Measurements from ENCODE around the gene FAT3. TPM values are rescaled to one million over a fixed set of nuclear protein-coding genes. Genes with fewer than 3 reads are reported as not detected.

FAT3 gene
- 0.23 to 0.69 TPM (median 0.52 TPM) in 3 replicates for polyA plus RNA-seq
- polyA plus RNA-seq (2011; ENCODE audit: low read depth) = not detected
- polyA plus RNA-seq (2011; cell fraction: cytosol; rRNA removed) = 0.64 and 0.92 TPM in 2 replicates
- polyA plus RNA-seq (2011; cell fraction: nucleus; rRNA removed) = 0.74 and 1.2 TPM in 2 replicates
- 0.76 TPM in 1 of 2 replicates, not detected in the other for polyA plus RNA-seq (2012; ENCODE audit: low replicate concordance)
- 0.10 to 4.2 TPM (median 1.9 TPM) in 3 replicates for polyA minus RNA-seq
- not detected for polyA minus RNA-seq (2011; cell fraction: cytosol; rRNA and poly(A)+ RNA removed)
- polyA minus RNA-seq (2011; cell fraction: nucleus; rRNA and poly(A)+ RNA removed) = 1.4 and 1.9 TPM in 2 replicates

DNA sequence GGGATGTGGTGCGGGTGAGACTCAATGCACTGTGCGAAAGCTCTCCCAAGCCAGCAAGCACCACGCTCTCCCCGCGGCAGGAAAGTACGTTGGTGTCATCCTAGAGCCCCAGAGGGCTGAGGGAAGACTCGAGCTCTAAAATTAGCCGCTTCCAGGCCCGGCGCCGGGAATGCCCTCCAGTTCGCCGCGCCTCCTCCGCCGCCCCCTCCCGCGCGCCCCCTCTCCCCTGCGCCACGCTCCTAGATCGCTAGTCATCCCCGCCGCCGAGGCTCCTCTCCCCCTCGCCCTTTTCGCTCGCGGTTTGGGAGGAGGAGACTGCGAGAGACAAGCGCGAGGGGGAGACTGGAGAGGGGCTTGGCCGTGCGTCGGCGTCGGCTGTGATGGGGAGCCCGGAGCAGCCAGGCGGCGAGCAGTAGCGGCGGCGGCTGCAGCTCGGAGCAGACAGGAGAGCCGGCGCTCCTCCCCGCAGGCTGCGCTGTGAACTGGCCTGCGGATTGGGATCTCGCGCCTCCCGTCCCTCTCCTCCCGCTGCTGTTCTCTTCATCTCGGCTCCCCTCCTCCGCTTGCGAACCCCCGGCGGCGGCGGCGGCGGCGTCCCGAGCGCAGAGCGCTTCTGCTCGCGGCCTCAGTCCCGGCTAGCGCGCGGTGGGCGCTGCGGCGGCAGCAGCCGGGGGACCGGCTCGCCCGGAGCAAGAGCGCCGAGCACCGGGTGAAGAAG is at the start of gene FAT3:
TSS of gene FAT3 (plus strand) at position 412 of the 718 bp plus-strand sequence. CDS start 127,295 bp downstream, outside the sequence.
- dilution Hi-C loops (cut with MboI; ENCODE audit: extremely low pct_ligation_motif_present, low sequenced_read_pairs) = no loop called here
- DNase-seq (ENCODE audit: low read depth, low spot score) = no peak
- peak within 1 kb of the TSS; percentile 51 for H3K4me2 ChIP-seq (ENCODE audit: control insufficient read depth, extremely low read depth, insufficient read depth, low read depth, low read length)

DNA sequence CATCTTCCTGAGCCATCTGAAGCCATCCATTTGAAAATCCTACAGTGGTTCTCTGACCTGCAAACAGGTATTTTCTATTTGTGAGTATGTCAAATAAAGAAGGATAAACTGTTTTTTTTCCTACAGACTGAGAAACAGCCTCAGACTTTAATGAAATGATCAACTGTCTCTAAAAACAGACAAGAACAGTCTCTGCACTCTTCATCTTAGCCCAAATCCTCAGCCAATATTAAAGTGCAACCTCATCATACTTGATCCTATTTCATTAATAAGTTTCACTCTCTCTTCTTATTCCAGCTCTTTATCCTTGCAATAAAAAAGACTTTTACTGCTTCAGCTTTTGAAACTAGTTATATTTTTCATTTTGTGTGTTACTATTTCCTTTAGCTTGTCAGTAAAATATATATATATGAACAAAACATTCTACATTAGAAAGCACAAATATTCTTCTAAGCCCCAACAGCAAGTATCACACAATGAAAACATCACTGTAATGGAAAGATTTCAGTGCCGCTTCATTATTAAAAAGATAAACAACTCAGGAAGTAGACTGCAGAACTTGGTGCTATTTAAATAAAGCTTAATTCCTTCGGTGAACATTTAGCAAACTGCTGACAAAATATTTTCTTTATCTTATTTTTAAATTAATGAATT is 45.5 kb upstream of the FAT3 start:
- Histone ChIP-seq H3K9ac (ENCODE audit: control insufficient read depth, extremely low read depth, insufficient read depth, low read length) (no peak overlapping the region), H3K4me1 (ENCODE audit: control insufficient read depth, extremely low read depth, insufficient read depth, low read length) (no peaks in the 10 kb centered on the region), H3K9me1 (ENCODE audit: control insufficient read depth, extremely low read depth, insufficient read depth, low read length) (no peaks in the 10 kb centered on the region), H3K27ac (ENCODE audit: control insufficient read depth, insufficient read depth, low read length) (no peak overlapping the region), H2AFZ (ENCODE audit: control insufficient read depth, low read length) (no peak overlapping the region), H3K4me3 (ENCODE audit: control insufficient read depth in 2 of 3, extremely low read depth in 1 of 3, insufficient read depth in 2 of 3, low read depth in 1 of 3, low read length in 3 of 3) (no peak overlapping the region), H3K36me3 (ENCODE audit: control insufficient read depth in 2 of 2, extremely low read depth in 1 of 2, insufficient read depth in 2 of 2, low read length in 2 of 2) (no peaks in the 10 kb centered on the region), H3K79me2 (ENCODE audit: control insufficient read depth, insufficient read depth, low read length) (no peaks in the 10 kb centered on the region), H3K27me3 (ENCODE audit: control insufficient read depth, extremely low read depth, insufficient read depth, low read length) (no peaks in the 10 kb centered on the region), H3K4me2 (ENCODE audit: control insufficient read depth, extremely low read depth, insufficient read depth, low read depth, low read length) (no peak overlapping the region), H3K9me3 (ENCODE audit: control insufficient read depth, low read depth, low read length) (no peaks in the 10 kb centered on the region), H4K20me1 (ENCODE audit: control insufficient read depth, extremely low read depth, insufficient read depth, low read length) (no peaks in the 10 kb centered on the region)
- dilution Hi-C loops (cut with MboI; ENCODE audit: extremely low pct_ligation_motif_present, low sequenced_read_pairs) = no loop called here
- TF ChIP-seq EZH2 (IDR thresholded peaks at IDR 0.05; ENCODE audit: low read length) = no peak
- TF ChIP-seq, protein P1, sequence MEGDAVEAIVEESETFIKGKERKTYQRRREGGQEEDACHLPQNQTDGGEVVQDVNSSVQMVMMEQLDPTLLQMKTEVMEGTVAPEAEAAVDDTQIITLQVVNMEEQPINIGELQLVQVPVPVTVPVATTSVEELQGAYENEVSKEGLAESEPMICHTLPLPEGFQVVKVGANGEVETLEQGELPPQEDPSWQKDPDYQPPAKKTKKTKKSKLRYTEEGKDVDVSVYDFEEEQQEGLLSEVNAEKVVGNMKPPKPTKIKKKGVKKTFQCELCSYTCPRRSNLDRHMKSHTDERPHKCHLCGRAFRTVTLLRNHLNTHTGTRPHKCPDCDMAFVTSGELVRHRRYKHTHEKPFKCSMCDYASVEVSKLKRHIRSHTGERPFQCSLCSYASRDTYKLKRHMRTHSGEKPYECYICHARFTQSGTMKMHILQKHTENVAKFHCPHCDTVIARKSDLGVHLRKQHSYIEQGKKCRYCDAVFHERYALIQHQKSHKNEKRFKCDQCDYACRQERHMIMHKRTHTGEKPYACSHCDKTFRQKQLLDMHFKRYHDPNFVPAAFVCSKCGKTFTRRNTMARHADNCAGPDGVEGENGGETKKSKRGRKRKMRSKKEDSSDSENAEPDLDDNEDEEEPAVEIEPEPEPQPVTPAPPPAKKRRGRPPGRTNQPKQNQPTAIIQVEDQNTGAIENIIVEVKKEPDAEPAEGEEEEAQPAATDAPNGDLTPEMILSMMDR (optimal IDR thresholded peaks at IDR 0.05 in 1 of 3, IDR thresholded peaks at IDR 0.05 in 1 of 3, conservative IDR thresholded peaks at IDR 0.05 in 1 of 3; ENCODE audit: extremely low read depth in 1 of 3, insufficient read depth in 2 of 3, low read length in 3 of 3) = no peak
- FAIRE-seq (no peak), DNase-seq (ENCODE audit: low read depth, low spot score) (no peak)

More for the DNA sequence above, at the start of gene FAT3:
- no peak within 1 kb of the TSS for H3K9ac ChIP-seq (ENCODE audit: control insufficient read depth, extremely low read depth, insufficient read depth, low read length)
- peak within 1 kb of the TSS; percentile 5 to 42 (median 27) for H3K4me3 ChIP-seq (ENCODE audit: control insufficient read depth in 2 of 3, extremely low read depth in 1 of 3, insufficient read depth in 2 of 3, low read depth in 1 of 3, low read length in 3 of 3)
- H3K9me1 ChIP-seq (ENCODE audit: control insufficient read depth, extremely low read depth, insufficient read depth, low read length) = no peaks in the 10 kb centered on the region
- no peaks in the 10 kb centered on the region for H3K79me2 ChIP-seq (ENCODE audit: control insufficient read depth, insufficient read depth, low read length)
- peaks cover 2% of the 10 kb centered on the region for H3K4me1 ChIP-seq (ENCODE audit: control insufficient read depth, extremely low read depth, insufficient read depth, low read length)
- H3K27ac ChIP-seq (ENCODE audit: control insufficient read depth, insufficient read depth, low read length) = no peak within 1 kb of the TSS
- H3K36me3 ChIP-seq (ENCODE audit: control insufficient read depth in 2 of 2, extremely low read depth in 1 of 2, insufficient read depth in 2 of 2, low read length in 2 of 2) = no peaks in the 10 kb centered on the region
- H4K20me1 ChIP-seq (ENCODE audit: control insufficient read depth, extremely low read depth, insufficient read depth, low read length) = no peaks in the 10 kb centered on the region
- H3K9me3 ChIP-seq (ENCODE audit: control insufficient read depth, low read depth, low read length) = no peaks in the 10 kb centered on the region
- H2AFZ ChIP-seq (ENCODE audit: control insufficient read depth, low read length) = peak within 1 kb of the TSS; percentile 19
- FAIRE-seq = no peak
- H3K27me3 ChIP-seq (ENCODE audit: control insufficient read depth, extremely low read depth, insufficient read depth, low read length) = peaks cover 62% of the 10 kb centered on the region
- TF ChIP-seq, protein P1 (optimal IDR thresholded peaks at IDR 0.05 in 1 of 3, IDR thresholded peaks at IDR 0.05 in 1 of 3, conservative IDR thresholded peaks at IDR 0.05 in 1 of 3; ENCODE audit: extremely low read depth in 1 of 3, insufficient read depth in 2 of 3, low read length in 3 of 3) = no peak
- TF ChIP-seq EZH2 (IDR thresholded peaks at IDR 0.05; ENCODE audit: low read length) = no peak
